ENCODE measurements around the gene LBX2.

Gene LBX2

DNA sequence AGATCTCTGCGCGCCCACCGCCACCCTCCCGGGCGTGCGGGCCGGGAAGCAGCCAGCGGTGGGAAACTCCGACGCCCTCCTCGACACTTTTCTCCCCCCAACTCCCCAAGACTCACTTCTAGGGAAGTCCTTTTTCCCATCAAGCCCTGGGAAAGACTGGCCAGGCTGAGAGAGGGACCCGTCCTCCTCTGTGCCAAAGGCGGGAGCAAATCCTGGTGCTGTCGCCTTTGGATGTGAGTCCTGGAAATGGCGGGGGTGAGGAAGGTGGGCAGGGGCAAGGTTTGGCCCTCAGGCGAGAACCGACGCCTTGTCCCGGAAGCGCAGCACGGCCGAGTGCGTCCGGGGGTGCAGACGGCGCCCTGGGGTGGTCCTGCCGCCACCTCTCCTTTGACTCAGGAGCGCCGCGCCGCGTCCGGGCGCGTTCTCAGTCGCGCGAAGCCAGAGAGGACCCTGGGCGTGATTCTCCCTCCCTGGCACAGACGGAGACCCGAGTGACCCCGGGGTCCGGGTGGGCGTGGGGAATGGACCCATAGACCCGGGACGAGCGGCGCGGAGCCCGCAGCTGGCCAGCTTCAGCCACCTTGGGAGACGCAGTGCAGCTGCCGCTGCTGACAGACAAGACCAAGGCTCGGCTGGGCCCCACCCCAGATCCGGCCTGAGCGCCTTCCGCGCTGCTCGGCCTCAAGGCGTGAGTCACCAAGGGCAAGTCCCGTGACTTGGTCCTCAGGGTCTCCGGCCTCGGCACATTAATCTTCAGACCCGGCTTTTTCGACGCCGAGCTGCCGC lies 3.5 kb upstream of the LBX2 start:
- TF ChIP-seq FOXP2 (optimal IDR thresholded peaks at IDR 0.05; ENCODE audit: borderline replicate concordance, extremely low read depth, extremely low read length, insufficient read depth) = no peak
- no peak for TF ChIP-seq TAF1 (IDR thresholded peaks at IDR 0.05; ENCODE audit: borderline replicate concordance, insufficient read depth, low read length)
- TF ChIP-seq SIN3A (IDR thresholded peaks at IDR 0.05; ENCODE audit: borderline replicate concordance, insufficient read depth, low read length) = no peak
- TF ChIP-seq, protein P1, sequence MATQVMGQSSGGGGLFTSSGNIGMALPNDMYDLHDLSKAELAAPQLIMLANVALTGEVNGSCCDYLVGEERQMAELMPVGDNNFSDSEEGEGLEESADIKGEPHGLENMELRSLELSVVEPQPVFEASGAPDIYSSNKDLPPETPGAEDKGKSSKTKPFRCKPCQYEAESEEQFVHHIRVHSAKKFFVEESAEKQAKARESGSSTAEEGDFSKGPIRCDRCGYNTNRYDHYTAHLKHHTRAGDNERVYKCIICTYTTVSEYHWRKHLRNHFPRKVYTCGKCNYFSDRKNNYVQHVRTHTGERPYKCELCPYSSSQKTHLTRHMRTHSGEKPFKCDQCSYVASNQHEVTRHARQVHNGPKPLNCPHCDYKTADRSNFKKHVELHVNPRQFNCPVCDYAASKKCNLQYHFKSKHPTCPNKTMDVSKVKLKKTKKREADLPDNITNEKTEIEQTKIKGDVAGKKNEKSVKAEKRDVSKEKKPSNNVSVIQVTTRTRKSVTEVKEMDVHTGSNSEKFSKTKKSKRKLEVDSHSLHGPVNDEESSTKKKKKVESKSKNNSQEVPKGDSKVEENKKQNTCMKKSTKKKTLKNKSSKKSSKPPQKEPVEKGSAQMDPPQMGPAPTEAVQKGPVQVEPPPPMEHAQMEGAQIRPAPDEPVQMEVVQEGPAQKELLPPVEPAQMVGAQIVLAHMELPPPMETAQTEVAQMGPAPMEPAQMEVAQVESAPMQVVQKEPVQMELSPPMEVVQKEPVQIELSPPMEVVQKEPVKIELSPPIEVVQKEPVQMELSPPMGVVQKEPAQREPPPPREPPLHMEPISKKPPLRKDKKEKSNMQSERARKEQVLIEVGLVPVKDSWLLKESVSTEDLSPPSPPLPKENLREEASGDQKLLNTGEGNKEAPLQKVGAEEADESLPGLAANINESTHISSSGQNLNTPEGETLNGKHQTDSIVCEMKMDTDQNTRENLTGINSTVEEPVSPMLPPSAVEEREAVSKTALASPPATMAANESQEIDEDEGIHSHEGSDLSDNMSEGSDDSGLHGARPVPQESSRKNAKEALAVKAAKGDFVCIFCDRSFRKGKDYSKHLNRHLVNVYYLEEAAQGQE (IDR thresholded peaks at IDR 0.05; ENCODE audit: insufficient read depth in 1 of 2, low read depth in 2 of 2, low read length in 2 of 2) = no peak
- TF ChIP-seq POLR2AphosphoS5 (IDR thresholded peaks at IDR 0.05; ENCODE audit: low read depth, low read length) = no peak

- TF ChIP-seq, protein P1 (IDR thresholded peaks at IDR 0.05; ENCODE audit: insufficient read depth in 1 of 2, low read depth in 2 of 2, low read length in 2 of 2) = no peak
- TF ChIP-seq TAF1 (IDR thresholded peaks at IDR 0.05; ENCODE audit: borderline replicate concordance, insufficient read depth, low read length) = no peak
These were observed 2.8 kb upstream of the LBX2 start for GRCh38 chr2:74502147-74502719.

DNA sequence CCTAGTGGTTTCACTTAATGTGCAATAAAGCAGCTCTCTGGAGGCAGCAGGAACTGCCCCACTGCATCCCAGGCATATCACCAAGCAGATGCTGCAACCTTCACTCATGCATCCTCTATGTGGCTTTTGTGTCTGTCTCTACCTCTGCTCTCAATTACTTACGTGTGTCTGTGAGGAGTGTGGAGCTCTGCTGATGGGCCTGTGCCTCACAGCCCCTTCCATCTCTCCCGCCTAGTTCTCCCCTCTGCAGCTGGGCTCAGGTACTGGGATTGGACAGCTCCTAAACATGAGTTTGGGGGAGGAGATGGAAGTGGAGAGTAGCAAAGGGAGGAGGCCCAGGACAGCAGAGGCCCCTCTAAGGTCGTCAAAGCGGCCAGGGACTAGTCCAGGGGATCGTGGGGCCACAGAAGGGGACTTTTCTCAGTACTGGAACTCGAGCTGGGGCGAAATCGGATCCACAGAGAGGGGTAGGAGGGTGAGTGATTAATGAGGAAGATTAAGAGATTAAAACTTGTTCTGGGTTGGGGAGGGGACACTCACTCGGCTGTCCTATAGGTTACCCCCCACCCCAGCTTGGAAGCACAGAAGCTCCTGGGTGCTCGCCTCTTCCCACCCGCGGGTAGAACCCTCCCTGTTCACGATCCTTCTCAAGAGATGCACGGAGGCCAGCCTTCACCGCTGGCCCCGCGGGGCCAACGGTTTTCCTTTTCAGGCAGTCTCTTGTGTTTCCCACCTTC lies 2.1 kb upstream of the LBX2 start:
- TF ChIP-seq FOXP2 (optimal IDR thresholded peaks at IDR 0.05; ENCODE audit: borderline replicate concordance, extremely low read depth, extremely low read length, insufficient read depth) = no peak
- TF ChIP-seq, protein P1 (IDR thresholded peaks at IDR 0.05; ENCODE audit: insufficient read depth in 1 of 2, low read depth in 2 of 2, low read length in 2 of 2) = peak; percentile 18 to 75; a peak in 2 of 4 replicates

DNA sequence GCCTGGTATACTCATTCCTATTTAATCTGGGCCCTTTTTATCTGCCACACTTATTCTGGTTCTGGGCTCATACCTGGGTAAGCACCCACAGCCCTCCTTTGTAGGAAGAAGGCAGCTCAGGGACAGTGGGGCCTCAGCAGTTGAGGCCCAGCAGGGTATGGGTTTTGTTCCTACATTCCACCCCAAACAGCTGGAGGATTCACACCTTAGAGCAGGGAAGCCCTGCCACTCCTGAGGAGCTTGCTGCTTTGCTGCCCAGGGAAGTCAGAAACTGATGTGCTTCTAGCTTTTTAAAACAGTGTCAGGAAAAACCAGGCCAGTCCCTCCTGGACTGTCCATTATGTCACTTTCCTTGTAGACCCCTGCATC lies 1.2 kb upstream of the LBX2 start:
- TF ChIP-seq TAF1 (IDR thresholded peaks at IDR 0.05; ENCODE audit: borderline replicate concordance, insufficient read depth, low read length) (no peak), POLR2AphosphoS5 (IDR thresholded peaks at IDR 0.05; ENCODE audit: low read depth, low read length) (no peak), SIN3A (IDR thresholded peaks at IDR 0.05; ENCODE audit: borderline replicate concordance, insufficient read depth, low read length) (no peak)

GRCh38 chr2:74499940-74500577 lies 656 bp upstream of the LBX2 start:
- TF ChIP-seq POLR2AphosphoS5 (IDR thresholded peaks at IDR 0.05; ENCODE audit: low read depth, low read length) = no peak
- TF ChIP-seq FOXP2 (optimal IDR thresholded peaks at IDR 0.05; ENCODE audit: borderline replicate concordance, extremely low read depth, extremely low read length, insufficient read depth) = no peak
- TF ChIP-seq, protein P1 (IDR thresholded peaks at IDR 0.05; ENCODE audit: insufficient read depth in 1 of 2, low read depth in 2 of 2, low read length in 2 of 2) = no peak
- TF ChIP-seq SIN3A (IDR thresholded peaks at IDR 0.05; ENCODE audit: borderline replicate concordance, insufficient read depth, low read length) = no peak
- TF ChIP-seq TAF1 (IDR thresholded peaks at IDR 0.05; ENCODE audit: borderline replicate concordance, insufficient read depth, low read length) = no peak

Measured in PFSK-1 (cell line).